ENCODE measurements around the gene SEMA5B. TPM values are rescaled to one million over a fixed set of nuclear protein-coding genes. Genes with fewer than 3 reads are reported as not detected.

SEMA5B gene
- total and polyA plus RNA-seq, 2 donors (not counting 1 experiment from before 2014, with no cell fraction given): not detected

GRCh38 chr3:122992133-122992532, 35.4 kb downstream of the SEMA5B start:
- no peak overlapping the region for H3K9ac ChIP-seq (ENCODE audit: low read length)
- intact Hi-C loops (cut with micrococcal nuclease): no loop called here
- H3K36me3 ChIP-seq (replicated peaks in 1 of 2; ENCODE audit: control extremely low read depth in 1 of 2, control insufficient read depth in 1 of 2, extremely low read depth in 1 of 2, insufficient read depth in 2 of 2, low read length in 1 of 2): no peaks in the 10 kb centered on the region
- POLR2A ChIA-PET: no interaction called here
- H3K4me3 ChIP-seq (ENCODE audit: control extremely low read depth in 1 of 5, extremely low read depth in 1 of 5, insufficient read depth in 1 of 5, low read depth in 2 of 5, low read length in 4 of 5): no peak overlapping the region
- H3K27ac ChIP-seq (ENCODE audit: low read length in 2 of 2): no peak overlapping the region
- Mint-ChIP-seq H3K4me3 (no peak overlapping the region), H3K27ac (no peak overlapping the region), H3K27me3 (peaks cover 46% of the 10 kb centered on the region), H3K9me3 (ENCODE audit: insufficient read depth) (no peaks in the 10 kb centered on the region), H3K4me1 (no peaks in the 10 kb centered on the region)
- H3K79me2 ChIP-seq (ENCODE audit: control insufficient read depth, insufficient read depth, low read length): no peaks in the 10 kb centered on the region
- H3K4me2 ChIP-seq (replicated peaks; ENCODE audit: low read depth, low read length, poor library complexity, severe bottlenecking): no peak overlapping the region
- H4K20me1 ChIP-seq (ENCODE audit: control insufficient read depth, insufficient read depth, low read length, poor library complexity, severe bottlenecking): no peaks in the 10 kb centered on the region
- CTCF ChIA-PET: no interaction called here
- no peaks in the 10 kb centered on the region for H3K9me3 ChIP-seq (ENCODE audit: control extremely low read depth in 1 of 3, control insufficient read depth in 2 of 3, insufficient read depth in 1 of 3, low read length in 2 of 3)
- WGBS (ENCODE audit: insufficient coverage): 67% methylated on average over 6 of the region's 6 CpGs
- no peaks in the 10 kb centered on the region for H3K4me1 ChIP-seq (ENCODE audit: control insufficient read depth in 2 of 2, insufficient read depth in 2 of 2, low read length in 2 of 2)
- ATAC-seq (ENCODE audit: low read depth) (no peak), DNase-seq (no peak)
- peaks cover 0 to 23% (median 4%) of the 10 kb centered on the region in 4 experiments for H3K27me3 ChIP-seq (replicated peaks in 1 of 4; ENCODE audit: control extremely low read depth in 1 of 4, control insufficient read depth in 3 of 4, insufficient read depth in 4 of 4, low read length in 3 of 4)
- TF ChIP-seq EZH2 (IDR thresholded peaks at IDR 0.05; ENCODE audit: borderline replicate concordance, insufficient read depth, low read depth, low read length, poor library complexity, severe bottlenecking) (no peak), CTCF (IDR thresholded peaks at IDR 0.05) (no peak)
- no peak overlapping the region for H2AFZ ChIP-seq (ENCODE audit: insufficient read depth, low read depth, low read length, poor library complexity, severe bottlenecking)

- TF ChIP-seq EZH2 (IDR thresholded peaks at IDR 0.05; ENCODE audit: borderline replicate concordance, insufficient read depth, low read depth, low read length, poor library complexity, severe bottlenecking) (no peak), CTCF (IDR thresholded peaks at IDR 0.05) (no peak)
- POLR2A ChIA-PET: no interaction called here
- 93% methylated on average over 4 of the region's 8 CpGs for WGBS (ENCODE audit: insufficient coverage)
- Mint-ChIP-seq H3K4me1 (no peaks in the 10 kb centered on the region), H3K9me3 (ENCODE audit: insufficient read depth) (no peaks in the 10 kb centered on the region), H3K4me3 (no peak overlapping the region), H3K27me3 (peaks cover 50% of the 10 kb centered on the region), H3K27ac (no peak overlapping the region)
- Histone ChIP-seq H3K9me3 (ENCODE audit: control extremely low read depth in 1 of 3, control insufficient read depth in 2 of 3, insufficient read depth in 1 of 3, low read length in 2 of 3) (no peaks in the 10 kb centered on the region), H3K79me2 (ENCODE audit: control insufficient read depth, insufficient read depth, low read length) (no peaks in the 10 kb centered on the region), H3K27ac (ENCODE audit: low read length in 2 of 2) (no peak overlapping the region), H3K4me3 (ENCODE audit: control extremely low read depth in 1 of 5, extremely low read depth in 1 of 5, insufficient read depth in 1 of 5, low read depth in 2 of 5, low read length in 4 of 5) (no peak overlapping the region), H3K36me3 (replicated peaks in 1 of 2; ENCODE audit: control extremely low read depth in 1 of 2, control insufficient read depth in 1 of 2, extremely low read depth in 1 of 2, insufficient read depth in 2 of 2, low read length in 1 of 2) (no peaks in the 10 kb centered on the region), H3K9ac (ENCODE audit: low read length) (no peak overlapping the region), H2AFZ (ENCODE audit: insufficient read depth, low read depth, low read length, poor library complexity, severe bottlenecking) (no peak overlapping the region), H4K20me1 (ENCODE audit: control insufficient read depth, insufficient read depth, low read length, poor library complexity, severe bottlenecking) (no peaks in the 10 kb centered on the region), H3K4me2 (replicated peaks; ENCODE audit: low read depth, low read length, poor library complexity, severe bottlenecking) (no peak overlapping the region), H3K4me1 (ENCODE audit: control insufficient read depth in 2 of 2, insufficient read depth in 2 of 2, low read length in 2 of 2) (no peaks in the 10 kb centered on the region), H3K27me3 (replicated peaks in 1 of 4; ENCODE audit: control extremely low read depth in 1 of 4, control insufficient read depth in 3 of 4, insufficient read depth in 4 of 4, low read length in 3 of 4) (peaks cover 0 to 23% (median 4%) of the 10 kb centered on the region in 4 experiments)
- ATAC-seq (ENCODE audit: low read depth) (no peak), DNase-seq (no peak)
- intact Hi-C loops (cut with micrococcal nuclease): no loop called here
- CTCF ChIA-PET: interaction anchor here (0.8 to 1.4 kb wide), 2 partner anchors 23 to 48 kb away, joined by 3 to 4 read pairs; no protein-coding TSS in a partner anchor
These were observed 36.2 kb downstream of the SEMA5B start for GRCh38 chr3:122991236-122991985.
